Globus pallidus (tissue), 1 donor: Measurements from ENCODE around the gene FBXL5.

Experiments used
- DNase-seq: peaks from one replicate; pipeline ENCODE4 v3.0.0-alpha.2; 2015; ENCODE audit warnings: low spot score

The FBXL5 gene

DNA sequence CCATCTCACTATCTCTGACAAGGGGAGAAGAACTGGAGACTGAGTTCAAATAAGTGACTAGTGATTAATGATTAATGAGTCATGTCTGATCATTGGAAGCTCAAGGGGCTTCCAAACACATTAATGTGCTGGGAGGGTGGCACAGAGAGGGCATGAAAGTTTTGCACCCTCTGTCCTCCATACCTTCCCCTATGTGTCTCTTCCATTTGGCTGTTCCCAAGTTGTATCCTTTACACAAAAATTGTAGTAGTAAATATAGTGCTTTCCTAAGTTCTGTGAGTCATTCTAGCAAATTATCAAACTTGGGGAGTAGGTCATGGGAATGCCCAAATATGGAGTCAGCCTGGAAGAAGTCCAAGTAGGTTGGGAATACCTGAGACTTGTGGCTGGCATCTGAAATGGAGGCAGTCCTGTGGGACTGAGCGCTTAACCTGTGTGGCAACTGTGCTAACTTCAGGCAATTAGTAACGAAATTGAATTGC lies 22.4 kb upstream of the FBXL5 start:
- no peak for DNase-seq

DNA sequence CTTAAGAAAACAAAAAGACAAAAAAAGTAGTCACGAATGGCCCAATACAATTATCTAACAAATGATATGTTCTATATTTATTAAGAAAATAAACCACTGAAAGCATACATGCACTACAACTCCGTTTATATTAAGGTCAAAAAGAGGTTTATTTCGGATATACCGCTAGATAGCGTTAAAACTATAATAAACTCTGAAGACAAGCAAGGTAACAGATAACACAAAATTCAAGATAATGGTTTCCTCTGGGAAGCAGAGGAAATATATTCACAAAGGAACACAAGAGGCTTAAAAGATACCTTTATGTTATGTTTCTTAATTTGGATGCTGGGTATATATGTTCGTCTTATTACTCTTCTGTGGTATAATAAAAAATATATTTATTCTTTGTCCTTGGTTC lies 21.7 kb upstream of the FBXL5 start:
- DNase-seq: no peak

DNA sequence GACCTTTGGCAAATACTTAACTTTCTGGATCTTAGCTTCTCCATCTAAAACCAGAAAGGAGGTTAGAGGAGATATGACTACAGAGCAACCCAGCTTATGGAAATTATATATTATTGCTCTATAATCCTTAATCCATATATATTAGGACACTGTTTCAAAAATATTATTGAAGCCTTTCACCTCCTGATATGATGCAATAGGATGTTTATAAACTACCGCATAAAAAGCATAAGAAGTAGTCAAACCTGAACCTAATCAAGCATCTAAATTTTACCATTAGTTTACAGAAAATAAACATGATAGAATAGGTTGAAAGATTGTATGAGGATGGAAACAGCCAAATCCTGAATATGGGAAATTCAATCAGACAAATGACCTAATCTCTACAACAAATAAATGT lies 20.9 kb upstream of the FBXL5 start:
- no peak for DNase-seq

GRCh38 chr4:15675356-15675755 lies 20.2 kb upstream of the FBXL5 start:
- no peak for DNase-seq

DNA sequence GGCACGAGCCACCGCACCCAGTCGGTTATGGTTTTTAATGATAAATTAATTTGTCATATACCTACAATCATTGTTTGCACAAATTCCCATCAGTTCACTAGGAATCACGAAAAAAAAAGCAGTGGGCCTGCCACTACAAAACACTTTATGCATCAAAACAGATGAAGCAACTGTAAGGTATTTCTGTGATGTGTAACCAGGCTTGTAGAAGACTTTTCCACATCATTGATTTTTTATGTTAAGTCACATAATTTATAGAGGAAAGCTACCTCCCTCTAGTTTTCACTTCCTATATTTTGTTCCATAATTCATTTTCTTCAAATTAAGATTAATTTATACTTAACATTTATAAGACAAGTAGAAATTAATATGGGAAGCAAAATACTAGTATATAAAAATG lies 19.8 kb upstream of the FBXL5 start:
- DNase-seq: no peak

DNA sequence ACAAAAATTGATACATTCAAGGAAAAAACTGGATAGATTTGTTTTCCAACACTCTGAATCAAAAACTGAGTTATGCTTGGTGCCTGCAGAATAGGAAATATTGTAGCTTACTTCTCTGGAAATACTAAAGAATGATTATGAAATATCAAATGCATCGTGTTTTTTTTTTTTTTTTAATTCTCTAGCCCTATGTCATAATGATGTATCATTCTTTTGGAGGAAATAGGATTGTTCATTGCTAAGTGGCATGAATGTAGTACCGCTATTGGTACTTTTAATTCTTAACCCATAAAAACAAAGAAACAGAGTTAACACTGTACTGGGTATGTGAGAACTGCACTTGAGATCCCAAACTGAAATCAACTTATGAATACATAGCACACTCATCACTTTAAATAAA lies 18.9 kb upstream of the FBXL5 start:
- no peak for DNase-seq

GRCh38 chr4:15673337-15673736 lies 18.2 kb upstream of the FBXL5 start:
- DNase-seq: no peak

GRCh38 chr4:15672101-15672500 lies 16.9 kb upstream of the FBXL5 start:
- DNase-seq: no peak

- no peak for DNase-seq
Measured at GRCh38 chr4:15670576-15670975, 15.4 kb upstream of the FBXL5 start.

- DNase-seq: peak; percentile 68
Measured at GRCh38 chr4:15668566-15669435, 13.6 kb upstream of the FBXL5 start.

DNA sequence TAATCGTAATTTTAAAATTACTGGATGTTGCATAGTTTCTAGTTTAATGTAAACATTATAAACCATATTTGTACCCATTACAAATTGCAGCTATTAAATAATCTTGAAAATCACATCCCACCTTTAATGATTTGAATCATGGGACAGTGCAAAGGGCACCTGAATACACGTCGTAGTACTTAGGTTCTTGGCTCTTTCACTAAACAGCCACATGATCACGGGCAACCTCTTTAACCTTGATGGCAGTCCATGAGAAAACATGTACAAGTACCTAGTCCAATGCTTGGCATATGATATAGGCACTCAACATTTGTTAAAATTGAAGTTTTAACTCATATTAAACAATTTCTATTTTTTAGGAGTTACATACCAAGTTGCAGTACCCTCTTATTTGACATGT lies 11.8 kb upstream of the FBXL5 start:
- no peak for DNase-seq

- no peak for DNase-seq
Measured at GRCh38 chr4:15665753-15666365, 10.7 kb upstream of the FBXL5 start.

GRCh38 chr4:15659768-15660570 lies 4.8 kb upstream of the FBXL5 start:
- no peak for DNase-seq

- no peak for DNase-seq
Measured at GRCh38 chr4:15658781-15659180, 3.6 kb upstream of the FBXL5 start.

GRCh38 chr4:15658136-15658770 lies 3.1 kb upstream of the FBXL5 start:
- DNase-seq: no peak

- DNase-seq: no peak
Measured at GRCh38 chr4:15657366-15657765, 2.2 kb upstream of the FBXL5 start.

DNA sequence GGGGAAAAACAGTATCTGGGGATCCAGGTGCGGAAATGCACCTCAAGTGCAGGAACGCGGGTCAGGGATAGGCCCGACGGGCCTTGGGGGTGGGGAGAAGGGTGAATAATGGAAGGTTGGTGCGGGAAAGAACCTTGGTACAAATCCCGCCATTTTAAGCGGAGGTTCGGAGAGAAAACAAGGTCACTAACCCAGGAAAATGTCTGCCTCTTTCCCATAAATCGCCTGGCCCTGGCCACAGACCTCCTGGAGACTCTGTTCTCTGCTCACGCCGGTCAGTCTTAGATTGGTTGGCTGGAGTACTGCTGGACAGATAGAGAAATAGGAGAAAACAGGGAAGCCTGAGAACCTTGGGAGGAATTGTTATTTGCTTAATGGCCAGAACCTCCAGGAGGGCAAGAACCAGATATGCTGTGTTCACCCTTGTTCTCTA lies 897 bp upstream of the FBXL5 start:
- DNase-seq: no peak

- no peak for DNase-seq
Measured at GRCh38 chr4:15654593-15655222, 449 bp downstream of the FBXL5 start.

GRCh38 chr4:15653864-15654592 lies 1.1 kb downstream of the FBXL5 start:
- DNase-seq: peak; percentile 69

GRCh38 chr4:15653420-15653819 lies 1.7 kb downstream of the FBXL5 start:
- no peak for DNase-seq

DNA sequence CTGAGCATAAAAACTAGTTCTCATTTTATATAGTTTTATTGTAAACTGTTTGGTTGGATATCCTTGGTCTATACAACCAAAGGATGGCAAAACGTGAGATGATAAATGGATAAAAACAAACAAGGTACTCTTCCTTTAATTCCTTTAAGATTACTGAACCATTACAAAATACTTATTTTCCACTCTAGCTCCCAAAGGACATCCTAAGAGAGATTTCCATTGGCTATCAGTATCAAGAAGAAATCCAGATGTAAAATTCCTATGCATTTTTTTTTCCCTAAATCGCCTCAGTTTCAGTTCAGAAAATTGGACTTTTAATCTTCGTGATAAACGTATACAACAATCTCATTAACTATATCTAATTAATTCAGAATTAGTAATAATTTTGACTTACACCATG lies 2.3 kb downstream of the FBXL5 start:
- DNase-seq: no peak
